Left forelimb (tissue), 1 donor: Measurements from ENCODE around the gene TSPAN2.

Experiments
- DNase-seq: peaks from one replicate; pipeline ENCODE4 v3.0.0-alpha.2; 2018; ENCODE audit warnings: low spot score

Gene TSPAN2

DNA sequence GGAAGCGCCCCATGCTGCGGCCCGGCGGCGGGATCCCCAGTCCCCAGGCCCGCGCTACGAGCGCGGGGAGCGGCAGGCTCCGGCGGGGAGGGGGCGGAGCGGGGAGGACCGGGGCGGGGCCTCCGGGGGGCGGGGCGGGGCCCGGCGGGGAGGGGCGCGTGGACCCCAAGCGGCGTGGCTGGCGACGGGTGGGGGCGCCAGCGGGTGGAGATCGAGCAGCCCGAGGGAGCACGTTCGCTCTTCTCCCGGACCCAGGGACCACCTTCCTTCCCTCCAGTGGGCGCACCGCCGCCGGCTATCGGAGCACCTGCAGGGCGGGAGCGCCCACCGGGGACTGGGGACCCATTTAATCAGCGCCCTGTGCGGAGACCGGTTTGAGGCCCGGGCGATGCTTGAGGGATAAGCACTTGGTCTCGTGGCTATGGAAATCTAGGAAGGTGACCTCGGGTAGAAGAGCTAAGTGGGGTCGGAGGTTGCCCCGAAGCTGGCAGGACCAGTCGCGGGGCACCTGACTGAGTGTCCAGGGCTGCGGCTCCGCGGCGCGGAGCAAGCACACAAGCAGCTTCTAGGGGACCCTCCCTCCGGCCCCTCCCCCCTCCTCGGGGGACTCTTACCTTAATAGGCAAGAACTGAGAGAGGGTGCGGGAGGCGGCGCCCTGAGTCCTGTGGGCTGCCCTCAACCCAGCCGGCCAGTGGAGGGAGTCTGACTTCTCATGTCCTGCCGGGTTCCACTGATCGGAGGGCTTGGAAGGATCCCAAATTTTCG, at the start of gene TSPAN2:
TSS of gene TSPAN2 (minus strand) at position 84 of the 766 bp plus-strand sequence. CDS start at position 13, 71 bp downstream.
- peak; percentile 72 for DNase-seq

GRCh38 chr1:115138973-115139372, 49.7 kb upstream of the TSPAN2 start:
- DNase-seq: peak; percentile 85

DNA sequence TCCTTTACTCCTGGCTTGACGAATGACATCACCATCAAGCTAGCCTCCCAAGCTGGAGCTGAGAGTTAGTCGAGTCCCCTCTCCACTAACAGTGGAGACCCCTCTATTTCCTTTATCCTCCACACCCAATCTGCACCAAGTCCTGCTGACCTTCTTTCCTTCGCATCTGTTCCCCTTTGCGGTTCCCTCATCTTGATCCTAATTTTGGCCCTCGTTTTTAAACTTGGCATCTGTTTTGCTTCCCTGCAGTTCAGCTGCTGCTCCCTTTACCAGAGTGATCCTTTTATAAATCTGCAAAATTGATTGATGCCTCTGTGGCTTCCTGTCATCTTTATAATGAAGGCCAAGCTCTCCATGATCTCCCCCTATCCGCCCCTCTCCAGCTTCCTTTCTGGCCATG, 49.0 kb upstream of the TSPAN2 start:
- no peak for DNase-seq

- no peak for DNase-seq
Observed at GRCh38 chr1:115137191-115137590, 47.9 kb upstream of the TSPAN2 start.

GRCh38 chr1:115136706-115137105, 47.4 kb upstream of the TSPAN2 start:
- no peak for DNase-seq

DNA sequence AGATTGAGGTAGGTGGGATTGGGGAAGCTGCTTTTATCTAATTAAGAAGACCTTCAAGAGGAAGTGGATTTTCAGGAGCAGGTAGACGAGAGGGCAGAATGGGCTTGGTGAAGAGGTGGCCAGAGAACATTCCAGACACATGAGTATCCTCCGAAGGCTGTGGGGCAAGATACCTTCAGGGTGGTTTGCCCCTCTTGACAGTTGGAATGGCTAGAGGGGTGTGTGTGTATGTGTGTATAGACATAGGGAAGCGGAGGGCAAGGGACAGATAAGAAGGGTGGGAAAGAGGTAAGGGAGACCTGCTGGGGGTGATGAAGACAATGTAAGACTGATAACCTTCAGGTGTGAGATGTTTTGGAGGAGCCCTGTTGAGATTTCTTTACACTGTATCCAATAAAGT, 46.8 kb upstream of the TSPAN2 start:
- no peak for DNase-seq

DNA sequence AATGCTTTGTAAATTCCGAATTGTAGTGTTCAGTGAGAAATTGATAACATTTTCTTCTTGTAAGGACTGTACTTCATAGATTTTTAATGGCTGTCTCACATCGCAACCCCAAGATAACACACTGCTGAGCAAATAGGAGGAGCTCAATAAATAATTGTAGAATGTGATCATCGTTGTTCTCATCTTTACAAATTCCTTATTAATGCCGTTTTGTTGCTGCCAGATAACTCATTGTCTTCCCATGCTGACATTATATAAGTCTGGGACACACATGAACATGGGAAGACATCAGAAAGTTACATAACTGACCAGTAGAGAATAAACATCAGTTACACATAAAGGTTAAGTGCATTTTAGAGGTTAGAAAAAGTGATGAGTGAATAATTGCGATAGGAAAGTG, 46.4 kb upstream of the TSPAN2 start:
- DNase-seq: no peak

DNA sequence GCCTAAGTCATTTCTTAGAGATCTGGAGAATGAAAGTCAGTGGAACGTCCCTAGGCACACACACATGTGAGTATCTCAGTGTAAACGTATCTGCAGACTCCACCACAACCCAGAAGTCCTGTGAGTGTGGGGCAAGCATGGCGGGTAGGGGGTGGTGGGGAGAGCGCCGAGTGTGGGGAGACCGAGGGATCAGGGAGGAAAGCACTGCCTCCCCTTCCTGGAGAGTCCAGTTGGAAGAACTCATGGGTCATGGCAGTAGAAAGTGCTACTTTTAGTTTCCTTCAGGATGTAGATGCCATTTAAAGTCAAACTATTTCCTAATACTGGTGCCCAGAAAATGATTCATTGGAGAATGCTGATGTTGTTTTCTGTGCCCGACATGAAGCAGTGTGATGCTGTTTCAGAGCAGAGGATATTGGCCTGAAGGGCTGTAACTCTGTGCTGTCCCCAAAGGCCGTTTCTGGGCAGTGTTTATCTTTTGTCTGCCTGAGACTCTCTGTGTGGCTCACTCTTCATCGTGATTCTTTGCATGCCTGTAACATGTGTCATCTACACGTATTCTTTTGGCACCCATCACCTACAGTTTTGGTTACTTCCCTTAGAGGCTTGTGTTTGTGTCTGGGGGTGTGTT, 45.7 kb upstream of the TSPAN2 start:
- DNase-seq: no peak

GRCh38 chr1:115134231-115134630, 44.9 kb upstream of the TSPAN2 start:
- no peak for DNase-seq

DNA sequence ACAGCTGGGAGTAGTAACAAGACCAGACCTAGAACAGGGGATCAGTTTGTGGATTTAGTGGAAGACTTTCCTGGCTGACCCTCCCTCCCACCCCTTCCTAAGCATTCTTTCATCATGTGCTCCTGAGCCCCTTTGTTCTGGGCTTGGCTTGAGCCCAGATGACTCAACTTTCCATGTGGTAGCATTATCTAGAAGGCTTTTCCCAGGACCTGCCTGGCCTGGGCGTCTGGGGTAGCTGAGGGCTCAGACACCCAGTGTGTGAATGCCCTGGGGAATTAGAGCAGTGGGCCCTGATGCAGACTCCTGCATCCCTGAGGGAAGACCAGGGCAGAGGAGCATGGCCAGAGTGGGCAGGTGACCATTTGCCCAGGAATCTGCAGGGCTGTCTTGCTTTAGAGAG, 44.1 kb upstream of the TSPAN2 start:
- DNase-seq: no peak

DNA sequence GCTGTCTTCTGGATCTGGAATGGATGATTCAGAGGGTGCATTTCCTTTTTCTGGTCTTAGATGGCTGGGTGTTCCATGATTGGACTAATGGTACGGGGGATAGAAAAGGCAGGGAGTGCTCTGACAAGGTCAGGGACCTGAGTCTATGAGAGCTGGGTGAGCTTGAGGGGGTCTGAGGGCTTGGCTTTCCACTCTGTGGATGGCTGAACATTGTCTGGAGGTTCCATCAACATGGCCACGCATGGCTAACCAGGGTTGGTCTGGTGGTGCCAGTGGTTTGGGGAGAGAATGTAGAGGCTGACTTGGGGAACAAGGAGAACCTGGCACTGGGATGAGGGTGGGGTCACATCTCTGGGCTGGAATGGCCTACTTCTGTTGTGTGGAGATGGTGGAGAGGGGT, 41.5 kb upstream of the TSPAN2 start:
- DNase-seq: no peak

DNA sequence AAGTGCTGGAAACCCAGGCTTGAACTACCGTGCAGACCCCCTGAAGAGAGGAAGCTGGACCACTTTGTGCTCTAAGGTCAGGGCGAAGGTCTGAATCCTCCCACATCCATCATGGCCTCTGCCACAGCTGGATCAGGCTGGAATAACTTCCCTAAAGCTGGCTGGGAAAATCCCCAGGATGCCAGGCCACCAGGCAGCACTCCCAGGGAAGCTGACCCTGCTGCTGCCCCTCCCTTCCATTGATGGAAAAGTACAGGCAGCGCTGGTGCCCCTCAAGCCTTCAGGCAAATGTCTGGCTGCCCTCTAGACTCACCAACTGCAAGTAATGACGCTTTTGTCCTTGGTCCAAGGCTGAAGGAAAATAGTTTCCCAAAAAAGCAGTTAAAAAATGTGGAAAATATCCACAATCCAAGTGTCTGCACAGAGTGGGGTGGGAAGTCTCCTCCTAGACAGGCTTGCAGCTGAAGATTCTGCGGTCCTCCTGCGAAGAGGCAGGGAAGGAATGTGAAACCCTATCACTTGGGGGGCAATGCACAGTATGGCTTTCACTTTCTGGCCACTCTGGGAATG, 39.9 kb upstream of the TSPAN2 start:
- DNase-seq: no peak

- no peak for DNase-seq
Observed at GRCh38 chr1:115127539-115127938, 38.2 kb upstream of the TSPAN2 start.

DNA sequence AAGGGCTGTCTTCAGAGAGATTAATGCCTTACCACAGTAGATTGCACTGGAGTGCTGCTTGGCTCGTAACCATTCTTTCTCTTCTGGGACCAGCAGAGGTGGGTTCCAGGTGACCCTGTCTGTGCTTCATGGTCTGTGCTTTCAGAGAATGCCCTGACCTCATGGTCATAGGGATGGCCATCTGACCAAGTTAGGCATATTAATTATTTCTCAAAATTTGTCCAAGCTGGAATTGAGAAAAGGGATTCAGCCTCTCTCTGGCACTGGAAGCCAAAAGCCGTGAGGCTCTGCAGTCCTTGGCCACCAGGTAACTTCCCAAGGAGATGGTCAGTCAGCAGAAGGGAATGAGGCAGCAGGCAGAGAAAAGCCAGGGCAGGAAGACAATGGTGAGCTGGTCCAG, 37.2 kb upstream of the TSPAN2 start:
- no peak for DNase-seq

DNA sequence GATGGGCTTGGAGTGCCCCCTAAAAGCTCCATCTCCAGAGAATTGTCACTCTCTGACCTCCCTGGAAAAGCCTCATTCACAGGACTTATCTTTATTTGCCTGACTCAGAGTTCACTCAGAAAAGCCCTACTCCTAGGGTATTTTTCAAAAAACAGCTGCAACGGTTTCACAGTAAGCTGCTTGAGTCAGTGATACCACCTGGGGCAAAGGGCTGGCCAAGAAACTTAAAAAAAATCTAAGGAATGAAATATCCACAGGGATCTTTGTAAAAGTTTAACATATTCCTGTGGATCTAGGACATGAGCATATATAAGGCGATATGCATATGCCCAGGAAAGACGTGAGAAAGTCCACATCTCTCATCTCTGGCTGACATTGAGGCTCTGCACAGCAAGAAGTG, 33.8 kb upstream of the TSPAN2 start:
- DNase-seq: no peak

DNA sequence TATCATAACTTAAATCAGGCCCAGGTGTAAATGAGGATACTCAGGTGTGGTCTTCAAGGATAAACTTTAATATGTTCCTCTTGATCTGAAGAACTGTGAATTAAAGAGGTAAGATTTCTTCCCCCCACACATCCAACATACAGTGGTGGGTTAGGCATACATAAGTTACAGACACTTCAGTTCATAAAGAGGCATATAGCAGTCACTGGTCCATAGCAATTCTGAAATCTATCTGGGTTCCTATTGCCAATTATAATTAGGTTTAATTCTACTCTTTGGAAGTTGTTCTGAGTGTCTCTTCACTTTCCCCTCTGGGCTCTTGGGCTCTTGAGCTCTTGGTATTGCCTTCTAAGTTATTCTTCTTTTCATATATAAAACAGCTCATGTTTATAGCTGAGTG, 32.5 kb upstream of the TSPAN2 start:
- DNase-seq: no peak

- DNase-seq: no peak
Observed at GRCh38 chr1:115120296-115120695, 31.0 kb upstream of the TSPAN2 start.

DNA sequence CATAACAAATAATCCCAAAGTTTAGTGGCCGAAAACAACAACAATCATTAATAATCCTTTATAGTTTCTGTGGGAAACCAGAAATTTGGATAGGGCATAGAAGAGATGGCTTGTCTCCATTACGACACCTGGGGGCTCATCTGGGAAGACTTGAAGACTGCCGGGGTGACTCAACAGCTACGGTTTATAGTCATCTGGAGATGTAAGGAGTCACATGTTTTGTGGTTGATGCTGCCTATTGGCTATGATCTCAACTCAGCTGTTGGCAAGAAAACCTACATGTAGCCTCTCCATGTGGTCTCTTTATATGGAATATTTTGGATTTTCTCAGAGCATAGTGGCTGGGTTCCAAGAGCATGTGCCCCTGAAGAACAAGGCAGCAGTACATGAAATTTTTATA, 29.3 kb upstream of the TSPAN2 start:
- no peak for DNase-seq

- DNase-seq: no peak
Observed at GRCh38 chr1:115118086-115118485, 28.8 kb upstream of the TSPAN2 start.

- DNase-seq: no peak
Observed at GRCh38 chr1:115117298-115117697, 28.0 kb upstream of the TSPAN2 start.

DNA sequence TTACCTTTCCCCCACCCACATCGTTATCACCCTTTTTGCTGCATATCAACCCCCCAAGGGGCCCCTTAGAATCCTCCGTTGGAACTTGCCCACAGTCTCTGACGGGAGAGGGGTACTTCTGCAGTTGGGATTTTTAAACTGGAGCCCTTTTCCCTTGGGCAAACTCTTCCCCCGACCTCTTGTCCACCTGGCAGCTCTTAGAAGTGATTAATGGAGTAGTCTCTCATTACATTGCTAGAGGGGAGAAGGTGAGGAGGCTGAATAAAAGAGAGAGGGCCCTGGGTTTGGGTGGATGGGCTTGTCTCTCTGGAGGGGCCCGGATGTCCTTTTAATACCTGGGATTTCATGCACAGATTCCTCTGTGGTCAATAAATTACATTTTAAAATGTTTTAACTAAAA, 27.2 kb upstream of the TSPAN2 start:
- DNase-seq: no peak

DNA sequence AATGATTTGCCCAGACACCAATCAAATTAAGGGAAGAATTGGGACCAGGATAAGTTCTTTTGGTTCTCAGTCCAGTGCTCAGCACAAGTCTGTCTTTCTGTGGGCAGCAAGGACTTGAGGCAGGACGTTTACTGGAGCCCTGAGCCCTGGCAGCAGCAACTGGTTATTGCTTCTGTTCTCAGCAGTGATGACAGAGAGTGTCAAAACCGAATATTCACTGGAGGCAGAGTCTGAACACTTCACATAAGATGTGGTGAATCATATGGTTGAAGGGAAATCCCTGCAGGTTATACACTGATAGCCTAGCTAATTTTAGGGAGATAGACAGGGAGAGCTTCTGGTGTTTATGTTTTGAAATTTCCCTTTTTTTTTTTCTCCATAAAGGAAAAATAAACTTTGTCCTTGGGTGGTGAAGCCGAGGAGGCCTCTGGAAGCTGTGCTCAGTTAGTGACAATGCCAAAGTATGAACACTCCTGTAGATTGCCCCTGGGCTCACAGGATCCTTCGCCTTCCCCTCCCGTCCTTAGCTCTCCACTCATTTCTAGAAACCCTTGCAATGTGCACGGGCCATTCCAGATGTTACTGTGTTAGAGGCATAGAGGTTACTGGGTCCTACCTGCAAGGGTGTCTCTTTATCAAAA, 26.3 kb upstream of the TSPAN2 start:
- DNase-seq: no peak

DNA sequence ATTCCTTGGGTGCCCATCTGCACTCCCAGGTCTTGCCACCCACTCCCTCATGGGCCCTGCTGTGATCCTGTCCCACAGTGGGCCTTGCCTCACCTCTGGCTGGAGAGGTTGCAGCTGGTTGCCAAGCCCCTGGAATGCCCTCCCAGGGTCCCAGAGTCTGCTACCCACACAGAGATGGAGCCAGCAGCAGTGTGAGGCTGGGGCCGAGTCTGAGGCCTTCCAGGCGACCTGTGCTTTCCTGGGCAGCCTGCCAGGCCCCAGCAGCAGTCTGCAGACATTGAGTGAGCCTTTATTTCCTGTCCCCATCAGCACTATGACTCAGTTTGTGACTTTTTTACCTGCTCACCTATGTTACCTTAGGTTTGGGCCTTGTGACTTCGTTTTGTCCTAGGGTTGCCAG, 25.0 kb upstream of the TSPAN2 start:
- DNase-seq: no peak
